Gastroesophageal sphincter (tissue), 4 donors: ENCODE measurements around the gene PPM1H. TPM values are rescaled to one million over a fixed set of nuclear protein-coding genes. Genes with fewer than 3 reads are reported as not detected.
A peak's percentile ranks its signal among the peaks of the same experiment; 100 is the strongest.

ENCODE experiments used
- ATAC-seq: fragments of 150-250 bp; one replicate; pipeline ENCODE4 v1.9.1; 2016; ENCODE audit warnings: mild to moderate bottlenecking, moderate library complexity
- H3K27ac ChIP-seq, 4 donors: fragments of 200-600 bp; sonication (generic) in 3 of 4; 1 replicate in 3 of 4; 2 replicates in 1 of 4; pipeline ENCODE4 v1.5.1; 2016 to 2019
- H3K27me3 ChIP-seq: fragments of 200-600 bp; sonication (generic); one replicate; pipeline ENCODE4 v1.5.1; 2019
- H3K36me3 ChIP-seq, 2 donors: fragments of 200-600 bp; sonication (generic); one replicate each; pipeline ENCODE4 v1.5.1; 2019; ENCODE audit warnings: control low read depth in 1 of 2
- H3K4me1 ChIP-seq, 3 donors: fragments of 200-600 bp; sonication (generic); 1 replicate in 2 of 3; 2 replicates in 1 of 3; pipeline ENCODE4 v1.5.1; 2016 to 2019; ENCODE audit warnings: control low read depth in 2 of 3
- H3K4me3 ChIP-seq, 2 donors: fragments of 200-600 bp; sonication (generic); one replicate each; pipeline ENCODE4 v1.5.1; 2019; ENCODE audit warnings: mild to moderate bottlenecking in 1 of 2, moderate library complexity in 1 of 2
- H3K9me3 ChIP-seq, 3 donors: fragments of 200-600 bp; sonication (generic); one replicate each; pipeline ENCODE4 v1.5.1; 2017 to 2019; ENCODE audit warnings: control low read depth in 2 of 3
- EP300 ChIP-seq: sonication (generic); formaldehyde crosslinking; IDR thresholded peaks from one replicate; pipeline ENCODE4 v1.6.1; 2017; ENCODE audit warnings: antibody characterized with exemption, mild to moderate bottlenecking
- POLR2A ChIP-seq, 2 donors: fragments of 450-650 bp; IDR thresholded peaks; one replicate each; pipeline ENCODE4 v1.6.1; 2017; ENCODE audit warnings: antibody characterized with exemption in 2 of 2, mild to moderate bottlenecking in 2 of 2, moderate library complexity in 1 of 2
- POLR2AphosphoS5 ChIP-seq: sonication (generic); formaldehyde crosslinking; IDR thresholded peaks from one replicate; pipeline ENCODE4 v1.6.1; 2017; ENCODE audit warnings: antibody characterized with exemption
- whole genome bisulfite sequencing, 2 donors: methylation state at CpG; one replicate each; pipeline ENCODE4 v1.1.5; 2018; ENCODE audit warnings: low coverage in 1 of 2; 5-methylcytosine and 5-hydroxymethylcytosine counted together
- total RNA-seq, 4 donors: library from RNA; depleted of rRNA; stranded (reverse); fragments of >200 nt; gene quantifications; one replicate each; pipeline ENCODE4 v1.1.0, GENCODE V29; 2016
- TF ChIP-seq, protein P1 (sequence below), 4 experiments: fragments of 200-600 bp in 2 of 4; fragments of 450-650 bp in 2 of 4; sonication (generic) in 1 of 4; IDR thresholded peaks; one replicate each; pipeline ENCODE4 v1.5.1; 2017 to 2019; ENCODE audit warnings: antibody characterized with exemption in 4 of 4, mild to moderate bottlenecking in 2 of 4, moderate library complexity in 2 of 4

PPM1H gene
- total RNA-seq, 4 donors from 2014 or later, result 1.3 to 1.9 (median 1.6) TPM

GRCh38 chr12:62787023-62787422 is 147.9 kb downstream of the PPM1H start:
- no peak for ATAC-seq
- no peak for TF ChIP-seq POLR2A (IDR thresholded peaks at IDR 0.05)
- no peak for TF ChIP-seq EP300
- no peak for TF ChIP-seq POLR2AphosphoS5
- TF ChIP-seq, protein P1, sequence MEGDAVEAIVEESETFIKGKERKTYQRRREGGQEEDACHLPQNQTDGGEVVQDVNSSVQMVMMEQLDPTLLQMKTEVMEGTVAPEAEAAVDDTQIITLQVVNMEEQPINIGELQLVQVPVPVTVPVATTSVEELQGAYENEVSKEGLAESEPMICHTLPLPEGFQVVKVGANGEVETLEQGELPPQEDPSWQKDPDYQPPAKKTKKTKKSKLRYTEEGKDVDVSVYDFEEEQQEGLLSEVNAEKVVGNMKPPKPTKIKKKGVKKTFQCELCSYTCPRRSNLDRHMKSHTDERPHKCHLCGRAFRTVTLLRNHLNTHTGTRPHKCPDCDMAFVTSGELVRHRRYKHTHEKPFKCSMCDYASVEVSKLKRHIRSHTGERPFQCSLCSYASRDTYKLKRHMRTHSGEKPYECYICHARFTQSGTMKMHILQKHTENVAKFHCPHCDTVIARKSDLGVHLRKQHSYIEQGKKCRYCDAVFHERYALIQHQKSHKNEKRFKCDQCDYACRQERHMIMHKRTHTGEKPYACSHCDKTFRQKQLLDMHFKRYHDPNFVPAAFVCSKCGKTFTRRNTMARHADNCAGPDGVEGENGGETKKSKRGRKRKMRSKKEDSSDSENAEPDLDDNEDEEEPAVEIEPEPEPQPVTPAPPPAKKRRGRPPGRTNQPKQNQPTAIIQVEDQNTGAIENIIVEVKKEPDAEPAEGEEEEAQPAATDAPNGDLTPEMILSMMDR (IDR thresholded peaks at IDR 0.05), result no peak
- 81 to 93% methylated on average over 3 to 6 of the region's 6 CpGs for WGBS, 2 donors
- H3K4me1 ChIP-seq, result peaks cover 0 to 12% (median 0%) of the 10 kb centered on the region in 3 donors
- no peaks in the 10 kb centered on the region for H3K36me3 ChIP-seq
- no peak overlapping the region for H3K4me3 ChIP-seq
- H3K27ac ChIP-seq, result peak overlapping the region in 2 of 4 donors; percentile 63 to 69
- no peaks in the 10 kb centered on the region for H3K9me3 ChIP-seq
- H3K27me3 ChIP-seq, result no peaks in the 10 kb centered on the region

- Histone ChIP-seq H3K9me3 (no peaks in the 10 kb centered on the region), H3K27me3 (no peaks in the 10 kb centered on the region)
- peak; percentile 65 for ATAC-seq
Observed at GRCh38 chr12:62785941-62786559, 148.9 kb downstream of the PPM1H start.

DNA sequence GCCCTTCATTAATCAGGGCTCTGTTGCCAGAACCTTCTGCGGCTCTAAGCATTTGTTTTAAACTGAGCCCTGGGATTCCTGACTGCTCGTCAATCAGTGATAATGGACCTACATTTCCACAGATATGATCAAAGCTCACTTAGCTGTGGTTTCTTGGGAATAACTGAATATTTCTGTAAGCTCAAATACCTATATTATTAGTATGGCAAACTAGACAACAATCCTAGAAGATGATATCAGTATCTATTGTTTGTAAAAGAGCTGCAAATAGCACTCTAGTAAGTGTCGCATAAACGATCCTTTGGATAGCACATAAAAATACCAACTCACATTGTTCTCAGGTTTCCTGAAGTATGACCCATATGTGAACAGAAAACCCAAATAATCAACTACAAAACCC is 150.4 kb downstream of the PPM1H start:
- H3K9me3 ChIP-seq, result no peaks in the 10 kb centered on the region
- H3K27me3 ChIP-seq, result no peaks in the 10 kb centered on the region
- TF ChIP-seq, protein P1 (IDR thresholded peaks at IDR 0.05), result no peak
- TF ChIP-seq POLR2A (IDR thresholded peaks at IDR 0.05) (no peak), EP300 (no peak), POLR2AphosphoS5 (no peak)
- H3K4me1 ChIP-seq, result peaks cover 0 to 12% (median 0%) of the 10 kb centered on the region in 3 donors
- ATAC-seq, result no peak
- H3K4me3 ChIP-seq, result no peak overlapping the region
- H3K27ac ChIP-seq, result no peak overlapping the region
- WGBS, 2 donors, result 82% methylated on average over 4 of the region's 4 CpGs
- no peaks in the 10 kb centered on the region for H3K36me3 ChIP-seq

More at GRCh38 chr12:62785941-62786559, 148.9 kb downstream of the PPM1H start:
- Histone ChIP-seq H3K4me1 (peaks cover 0 to 12% (median 0%) of the 10 kb centered on the region in 3 donors), H3K4me3 (no peak overlapping the region), H3K27ac (peak overlapping the region in 3 of 4 donors; percentile 51 to 69 (median 63)), H3K36me3 (no peaks in the 10 kb centered on the region)
- WGBS, 2 donors, result 70 to 80% methylated on average over 1 to 4 of the region's 8 CpGs
- no peak for TF ChIP-seq EP300
- TF ChIP-seq POLR2AphosphoS5, result peak; percentile 50

- no peak for ATAC-seq
- H3K4me3 ChIP-seq, result no peak overlapping the region
- TF ChIP-seq POLR2AphosphoS5 (no peak), POLR2A (IDR thresholded peaks at IDR 0.05) (no peak), EP300 (no peak)
- TF ChIP-seq, protein P1 (IDR thresholded peaks at IDR 0.05), result no peak
- no peak overlapping the region for H3K27ac ChIP-seq
- H3K4me1 ChIP-seq, result peaks cover 0 to 12% (median 0%) of the 10 kb centered on the region in 3 donors
- WGBS, 2 donors, result 100% methylated on average over 1 to 2 of the region's 6 CpGs
- no peaks in the 10 kb centered on the region for H3K9me3 ChIP-seq
- no peaks in the 10 kb centered on the region for H3K36me3 ChIP-seq
- no peaks in the 10 kb centered on the region for H3K27me3 ChIP-seq
Observed at GRCh38 chr12:62783881-62784280, 151.1 kb downstream of the PPM1H start.

- Histone ChIP-seq H3K9me3 (no peaks in the 10 kb centered on the region), H3K27ac (no peak overlapping the region), H3K36me3 (no peaks in the 10 kb centered on the region), H3K4me3 (no peak overlapping the region), H3K4me1 (peaks cover 0 to 3% (median 0%) of the 10 kb centered on the region in 3 donors), H3K27me3 (no peaks in the 10 kb centered on the region)
- TF ChIP-seq, protein P1 (IDR thresholded peaks at IDR 0.05), result no peak
- TF ChIP-seq POLR2AphosphoS5 (no peak), EP300 (no peak), POLR2A (IDR thresholded peaks at IDR 0.05) (no peak)
- ATAC-seq, result no peak
- WGBS, 2 donors, result 86% methylated on average over 4 of the region's 9 CpGs; no CpG with 5 or more reads in 1 of the 2 donors
Observed at GRCh38 chr12:62781136-62781880, 153.6 kb downstream of the PPM1H start.
